ENCODE data around the gene DCDC1. TPM values are rescaled to one million over a fixed set of nuclear protein-coding genes. Genes with fewer than 3 reads are reported as not detected.

The DCDC1 gene
- total and polyA plus RNA-seq, 2 donors = 0.25 to 0.28 TPM

- Histone ChIP-seq H3K36me3 (ENCODE audit: control insufficient read depth in 2 of 2, insufficient read depth in 2 of 2, low read length in 1 of 2) (no peaks in the 10 kb centered on the region), H3K9me3 (ENCODE audit: control insufficient read depth in 2 of 2, insufficient read depth in 1 of 2, low read length in 1 of 2) (no peaks in the 10 kb centered on the region), H3K4me1 (ENCODE audit: control insufficient read depth in 2 of 2, insufficient read depth in 2 of 2, low read length in 2 of 2) (peaks cover 9 to 10% of the 10 kb centered on the region in 2 donors), H3K27me3 (ENCODE audit: control insufficient read depth in 2 of 2, insufficient read depth in 1 of 2, low read length in 1 of 2) (no peaks in the 10 kb centered on the region), H3K27ac (ENCODE audit: low read depth in 1 of 2, low read length in 1 of 2) (no peak overlapping the region), H3K4me3 (ENCODE audit: low read length in 2 of 2) (no peak overlapping the region)
- DNase-seq (ENCODE audit: low read depth in 6 of 9, low spot score in 9 of 9) = peak in 6 of 9 donors; percentile 1 to 53 (median 11)
- WGBS = 29% methylated on average over 3 of the region's 3 CpGs
These were observed 543.8 kb downstream of the DCDC1 start for GRCh38 chr11:30825723-30826122.

GRCh38 chr11:30823119-30823518, 546.4 kb downstream of the DCDC1 start:
- peaks cover 9 to 10% of the 10 kb centered on the region in 2 donors for H3K4me1 ChIP-seq (ENCODE audit: control insufficient read depth in 2 of 2, insufficient read depth in 2 of 2, low read length in 2 of 2)
- H3K36me3 ChIP-seq (ENCODE audit: control insufficient read depth in 2 of 2, insufficient read depth in 2 of 2, low read length in 1 of 2) = no peaks in the 10 kb centered on the region
- H3K27me3 ChIP-seq (ENCODE audit: control insufficient read depth in 2 of 2, insufficient read depth in 1 of 2, low read length in 1 of 2) = no peaks in the 10 kb centered on the region
- DNase-seq (ENCODE audit: low read depth in 6 of 9, low spot score in 9 of 9) = no peak
- no peaks in the 10 kb centered on the region for H3K9me3 ChIP-seq (ENCODE audit: control insufficient read depth in 2 of 2, insufficient read depth in 1 of 2, low read length in 1 of 2)
- H3K4me3 ChIP-seq (ENCODE audit: low read length in 2 of 2) = no peak overlapping the region
- H3K27ac ChIP-seq (ENCODE audit: low read depth in 1 of 2, low read length in 1 of 2) = no peak overlapping the region
- 100% methylated on average over 1 of the region's 1 CpG for WGBS

- H3K9me3 ChIP-seq (ENCODE audit: control insufficient read depth in 2 of 2, insufficient read depth in 1 of 2, low read length in 1 of 2) = no peaks in the 10 kb centered on the region
- H3K36me3 ChIP-seq (ENCODE audit: control insufficient read depth in 2 of 2, insufficient read depth in 2 of 2, low read length in 1 of 2) = no peaks in the 10 kb centered on the region
- H3K27me3 ChIP-seq (ENCODE audit: control insufficient read depth in 2 of 2, insufficient read depth in 1 of 2, low read length in 1 of 2) = no peaks in the 10 kb centered on the region
- H3K4me3 ChIP-seq (ENCODE audit: low read length in 2 of 2) = no peak overlapping the region
- 96% methylated on average over 3 of the region's 3 CpGs for WGBS
- peaks cover 9 to 10% of the 10 kb centered on the region in 2 donors for H3K4me1 ChIP-seq (ENCODE audit: control insufficient read depth in 2 of 2, insufficient read depth in 2 of 2, low read length in 2 of 2)
- DNase-seq (ENCODE audit: low read depth in 6 of 9, low spot score in 9 of 9) = no peak
- H3K27ac ChIP-seq (ENCODE audit: low read depth in 1 of 2, low read length in 1 of 2) = no peak overlapping the region
These were observed 548.0 kb downstream of the DCDC1 start for GRCh38 chr11:30821438-30821965.

- Histone ChIP-seq H3K36me3 (ENCODE audit: control insufficient read depth in 2 of 2, insufficient read depth in 2 of 2, low read length in 1 of 2) (no peaks in the 10 kb centered on the region), H3K9me3 (ENCODE audit: control insufficient read depth in 2 of 2, insufficient read depth in 1 of 2, low read length in 1 of 2) (no peaks in the 10 kb centered on the region), H3K27me3 (ENCODE audit: control insufficient read depth in 2 of 2, insufficient read depth in 1 of 2, low read length in 1 of 2) (no peaks in the 10 kb centered on the region), H3K4me3 (ENCODE audit: low read length in 2 of 2) (no peak overlapping the region), H3K4me1 (ENCODE audit: control insufficient read depth in 2 of 2, insufficient read depth in 2 of 2, low read length in 2 of 2) (no peaks in the 10 kb centered on the region), H3K27ac (ENCODE audit: low read depth in 1 of 2, low read length in 1 of 2) (no peak overlapping the region)
- no peak for DNase-seq (ENCODE audit: low read depth in 6 of 9, low spot score in 9 of 9)
- 90% methylated on average over 2 of the region's 2 CpGs for WGBS
These were observed 550.8 kb downstream of the DCDC1 start for GRCh38 chr11:30818721-30819120.

- no peaks in the 10 kb centered on the region for H3K9me3 ChIP-seq (ENCODE audit: control insufficient read depth in 2 of 2, insufficient read depth in 1 of 2, low read length in 1 of 2)
- 84% methylated on average over 4 of the region's 4 CpGs for WGBS
- no peaks in the 10 kb centered on the region for H3K36me3 ChIP-seq (ENCODE audit: control insufficient read depth in 2 of 2, insufficient read depth in 2 of 2, low read length in 1 of 2)
- H3K27me3 ChIP-seq (ENCODE audit: control insufficient read depth in 2 of 2, insufficient read depth in 1 of 2, low read length in 1 of 2) = no peaks in the 10 kb centered on the region
- H3K4me3 ChIP-seq (ENCODE audit: low read length in 2 of 2) = no peak overlapping the region
- H3K4me1 ChIP-seq (ENCODE audit: control insufficient read depth in 2 of 2, insufficient read depth in 2 of 2, low read length in 2 of 2) = no peaks in the 10 kb centered on the region
- no peak overlapping the region for H3K27ac ChIP-seq (ENCODE audit: low read depth in 1 of 2, low read length in 1 of 2)
- no peak for DNase-seq (ENCODE audit: low read depth in 6 of 9, low spot score in 9 of 9)
These were observed 552.3 kb downstream of the DCDC1 start for GRCh38 chr11:30816959-30817880.

- Histone ChIP-seq H3K4me3 (ENCODE audit: low read length in 2 of 2) (no peak overlapping the region), H3K4me1 (ENCODE audit: control insufficient read depth in 2 of 2, insufficient read depth in 2 of 2, low read length in 2 of 2) (no peaks in the 10 kb centered on the region), H3K9me3 (ENCODE audit: control insufficient read depth in 2 of 2, insufficient read depth in 1 of 2, low read length in 1 of 2) (no peaks in the 10 kb centered on the region), H3K36me3 (ENCODE audit: control insufficient read depth in 2 of 2, insufficient read depth in 2 of 2, low read length in 1 of 2) (no peaks in the 10 kb centered on the region), H3K27ac (ENCODE audit: low read depth in 1 of 2, low read length in 1 of 2) (no peak overlapping the region), H3K27me3 (ENCODE audit: control insufficient read depth in 2 of 2, insufficient read depth in 1 of 2, low read length in 1 of 2) (no peaks in the 10 kb centered on the region)
- no peak for DNase-seq (ENCODE audit: low read depth in 6 of 9, low spot score in 9 of 9)
- WGBS = 88% methylated on average over 4 of the region's 4 CpGs
These were observed 553.9 kb downstream of the DCDC1 start for GRCh38 chr11:30815619-30816018.

- WGBS = 96% methylated on average over 1 of the region's 1 CpG
- no peaks in the 10 kb centered on the region for H3K4me1 ChIP-seq (ENCODE audit: control insufficient read depth in 2 of 2, insufficient read depth in 2 of 2, low read length in 2 of 2)
- no peak overlapping the region for H3K4me3 ChIP-seq (ENCODE audit: low read length in 2 of 2)
- no peak for DNase-seq (ENCODE audit: low read depth in 6 of 9, low spot score in 9 of 9)
- H3K9me3 ChIP-seq (ENCODE audit: control insufficient read depth in 2 of 2, insufficient read depth in 1 of 2, low read length in 1 of 2) = no peaks in the 10 kb centered on the region
- no peaks in the 10 kb centered on the region for H3K36me3 ChIP-seq (ENCODE audit: control insufficient read depth in 2 of 2, insufficient read depth in 2 of 2, low read length in 1 of 2)
- no peak overlapping the region for H3K27ac ChIP-seq (ENCODE audit: low read depth in 1 of 2, low read length in 1 of 2)
- H3K27me3 ChIP-seq (ENCODE audit: control insufficient read depth in 2 of 2, insufficient read depth in 1 of 2, low read length in 1 of 2) = no peaks in the 10 kb centered on the region
These were observed 554.8 kb downstream of the DCDC1 start for GRCh38 chr11:30814737-30815136.

Other genes starting within 250 kb of the DCDC1 start
- gene DNAJC24, start 121 bp upstream of the DCDC1 start, total RNA-seq = 12.1 TPM
- gene DNAJC24, start 121 bp upstream of the DCDC1 start, polyA plus RNA-seq = 8.8 TPM
- gene IMMP1L, start 139.9 kb upstream of the DCDC1 start, total RNA-seq = 69.0 TPM
- 48.6 TPM for gene IMMP1L, start 139.9 kb upstream of the DCDC1 start, polyA plus RNA-seq
- gene ELP4, start 140.0 kb upstream of the DCDC1 start, total RNA-seq = 26.8 TPM
- 20.6 TPM for gene ELP4, start 140.0 kb upstream of the DCDC1 start, polyA plus RNA-seq